Endothelial cell of umbilical vein (primary cell): ENCODE data around the gene ASRGL1. TPM values are rescaled to one million over a fixed set of nuclear protein-coding genes. Genes with fewer than 3 reads are reported as not detected.

ENCODE experiments used
- BruUV-seq: library from RNA; stranded (reverse); fragments of 400-500 nt; replicated peaks from 2 replicates; lab custom pipeline; 2021; lab: Mats Ljungman, UMichigan
- CTCF ChIA-PET: fragments of 300-600, 350-600 bp; sonication (Branson Sonifier 250); formaldehyde crosslinking; loops from one replicate; lab custom pipeline; 2021; ENCODE audit warnings: antibody characterized with exemption, inconsistent platforms; lab: Charles Lee
- POLR2A ChIA-PET: fragments of 300-600, 350-600 bp; sonication (Branson Sonifier 250); formaldehyde crosslinking; loops from one replicate; lab custom pipeline; 2021; ENCODE audit warnings: antibody characterized with exemption, inconsistent platforms; lab: Charles Lee
- DNase-seq: peaks from one replicate; pipeline ENCODE4 v3.0.0-alpha.2; 2011; ENCODE audit warnings: low read depth, low spot score
- FAIRE-seq: peaks from 2 replicates; lab custom pipeline; 2011; peaks lifted over from hg19 to GRCh38; lab: Jason Lieb, UNC
- H2AFZ ChIP-seq: 2 replicates; pipeline ENCODE4 v1.6.0; 2012; ENCODE audit warnings: low read depth, low read length, control low read depth, inconsistent platforms
- H3K27ac ChIP-seq: 2 replicates; pipeline ENCODE4 v1.5.1; 2011; ENCODE audit warnings: low read depth, mild to moderate bottlenecking, control low read depth, low read length, moderate library complexity; ENCODE audit not compliant: insufficient read depth
- H3K27me3 ChIP-seq, 2 experiments: 2 replicates each; pipeline versions ENCODE4 v1.6.0 to v1.6.1; 2011; ENCODE audit warnings: low read length in 2 of 2, mixed read lengths in 1 of 2; ENCODE audit not compliant: control insufficient read depth in 2 of 2, insufficient read depth in 2 of 2
- H3K36me3 ChIP-seq, 2 experiments: 2 replicates in 1 of 2; 3 replicates in 1 of 2; pipeline ENCODE4 v1.5.1; 2011; ENCODE audit warnings: low read length in 2 of 2, mild to moderate bottlenecking in 1 of 2, moderate library complexity in 1 of 2; ENCODE audit not compliant: control insufficient read depth in 2 of 2, insufficient read depth in 2 of 2; ENCODE audit errors: extremely low read depth in 1 of 2
- H3K4me1 ChIP-seq: 3 replicates; pipeline ENCODE4 v1.5.1; 2011; ENCODE audit warnings: mild to moderate bottlenecking, low read length; ENCODE audit not compliant: control insufficient read depth, insufficient read depth; ENCODE audit errors: extremely low read depth
- H3K4me2 ChIP-seq: 2 replicates; pipeline ENCODE4 v1.6.1; 2011; ENCODE audit warnings: low read length, control low read depth, mixed read lengths; ENCODE audit not compliant: insufficient read depth
- H3K4me3 ChIP-seq, 3 experiments: fragments of 200-600 bp in 1 of 3; sonication (generic), shearing (Covaris generic) in 1 of 3; replicated peaks in 1 of 3; 2 replicates each; pipeline ENCODE4 v1.5.1; 2011 to 2016; ENCODE audit warnings: control low read depth in 3 of 3, low read length in 3 of 3, mild to moderate bottlenecking in 2 of 3, inconsistent platforms in 1 of 3, low read depth in 1 of 3, moderate library complexity in 1 of 3; ENCODE audit not compliant: insufficient read depth in 1 of 3
- H3K79me2 ChIP-seq: 2 replicates; pipeline ENCODE4 v1.6.0; 2012; ENCODE audit warnings: low read length, inconsistent platforms; ENCODE audit not compliant: control insufficient read depth, insufficient read depth
- H3K9ac ChIP-seq: replicated peaks from 2 replicates; pipeline ENCODE3; 2011; ENCODE audit warnings: low read length, control low read depth; ENCODE audit not compliant: insufficient read depth; ENCODE audit errors: extremely low read depth
- H3K9me1 ChIP-seq: replicated peaks from 3 replicates; pipeline ENCODE4 v1.6.0; 2011; ENCODE audit warnings: mild to moderate bottlenecking, low read length; ENCODE audit not compliant: control insufficient read depth, insufficient read depth; ENCODE audit errors: extremely low read depth
- H3K9me3 ChIP-seq: replicated peaks from 2 replicates; pipeline ENCODE4 v1.5.1; 2012; ENCODE audit warnings: low read length, inconsistent platforms; ENCODE audit not compliant: control insufficient read depth, insufficient read depth
- H4K20me1 ChIP-seq: replicated peaks from 2 replicates; pipeline ENCODE3; 2011; ENCODE audit warnings: mild to moderate bottlenecking, low read length; ENCODE audit not compliant: control insufficient read depth, insufficient read depth; ENCODE audit errors: extremely low read depth
- EZH2 ChIP-seq: IDR thresholded peaks from 2 replicates; pipeline ENCODE4 v1.6.1; 2012; ENCODE audit warnings: borderline replicate concordance, low read depth, mild to moderate bottlenecking, moderate library complexity, low read length, inconsistent platforms; ENCODE audit not compliant: severe bottlenecking
- FOS ChIP-seq: IDR thresholded peaks from 2 replicates; pipeline ENCODE4 v1.6.1; 2011; ENCODE audit warnings: mild to moderate bottlenecking, low read length, moderate library complexity, borderline replicate concordance; ENCODE audit not compliant: insufficient read depth
- GATA2 ChIP-seq: IDR thresholded peaks from 2 replicates; pipeline ENCODE4 v1.7.0; 2011; ENCODE audit warnings: low read depth, mild to moderate bottlenecking, moderate library complexity, mixed read lengths, low read length; ENCODE audit not compliant: insufficient read length, insufficient read depth
- JUN ChIP-seq: IDR thresholded peaks from 2 replicates; pipeline ENCODE4 v1.6.1; 2011; ENCODE audit warnings: borderline replicate concordance, low read depth; ENCODE audit not compliant: insufficient read length, insufficient read depth
- MYC ChIP-seq: IDR thresholded peaks from one replicate; pipeline ENCODE4 v1.6.1; 2011; ENCODE audit warnings: mild to moderate bottlenecking, low read depth, low read length
- POLR2A ChIP-seq: IDR thresholded peaks from 2 replicates; pipeline ENCODE4 v1.6.1; 2012; ENCODE audit warnings: low read depth, mild to moderate bottlenecking, control low read depth, low read length
- POLR2AphosphoS5 ChIP-seq: IDR thresholded peaks from 2 replicates; pipeline ENCODE4 v1.6.1; 2012; ENCODE audit warnings: low read depth, mild to moderate bottlenecking, control low read depth, low read length, moderate library complexity; ENCODE audit not compliant: insufficient read depth
- dilution Hi-C: fragments of 300-500 bp; cut with MboI; formaldehyde crosslinking; loops from one replicate; pipeline ENCODE4 v1.15.0; 2019; ENCODE audit warnings: low sequenced_read_pairs; ENCODE audit not compliant: extremely low pct_ligation_motif_present
- intact Hi-C: fragments of 100-400 bp; cut with micrococcal nuclease; formaldehyde crosslinking; loops from one replicate; pipeline ENCODE4 v1.10.0; 2022
- polyA plus RNA-seq, 4 experiments: library from polyadenylated mRNA; depleted of rRNA in 3 of 4; stranded (reverse) in 3 of 4; unstranded in 1 of 4; fragments of >200 nt; gene quantifications; 2 replicates each; pipeline versions ENCODE4 v1.2.1 to v1.2.3, GENCODE V29; 2011 to 2012; ENCODE audit warnings: missing spikeins in 1 of 4
- total RNA-seq: library from RNA; stranded (reverse); gene quantifications from 2 replicates; pipeline ENCODE4 v1.2.3, GENCODE V29; 2021
- TF ChIP-seq, protein P1 (sequence below), 2 donors: IDR thresholded peaks; 1 replicate in 1 of 2; 2 replicates in 1 of 2; pipeline ENCODE4 v1.5.1; 2011; ENCODE audit warnings: low read length in 2 of 2, mild to moderate bottlenecking in 2 of 2, moderate library complexity in 2 of 2, control low read depth in 1 of 2, inconsistent platforms in 1 of 2, low read depth in 1 of 2; ENCODE audit not compliant: insufficient read depth in 1 of 2; ENCODE audit errors: extremely low read depth in 1 of 2
- TF ChIP-seq, protein P2 (sequence below): IDR thresholded peaks from 2 replicates; pipeline ENCODE4 v1.6.1; 2011; ENCODE audit not compliant: insufficient read depth, insufficient read length

The ASRGL1 gene
- total and polyA plus RNA-seq, 2 donors (not counting 3 experiments of a cell fraction or from before 2014, with no cell fraction given), result 33.1 to 36.0 TPM

DNA sequence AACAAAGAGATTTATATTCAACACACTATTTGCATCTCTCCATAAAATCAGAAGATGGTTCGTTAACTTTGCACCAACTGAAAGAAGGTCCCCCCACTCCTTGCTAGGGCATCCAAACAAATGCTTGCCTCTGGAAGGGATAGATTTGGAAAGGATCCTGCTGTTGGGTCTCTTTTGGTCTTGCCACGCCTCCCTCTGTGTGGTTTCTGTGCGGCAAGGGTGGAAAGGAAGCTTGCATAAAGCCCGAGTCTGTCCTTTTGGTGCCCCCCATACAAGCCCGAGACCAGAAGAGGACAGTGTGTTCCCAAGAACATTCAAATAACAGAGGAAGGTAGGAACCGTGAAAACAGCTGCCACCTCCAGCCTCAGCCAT lies 96.6 kb downstream of the ASRGL1 start:
- POLR2A ChIA-PET, result no interaction called here
- Histone ChIP-seq H3K9me3 (no peaks in the 10 kb centered on the region), H2AFZ (no peak overlapping the region), H3K9ac (no peak overlapping the region), H3K9me1 (no peaks in the 10 kb centered on the region), H3K79me2 (no peaks in the 10 kb centered on the region), H3K27me3 (no peaks in the 10 kb centered on the region), H3K4me2 (no peak overlapping the region), H3K27ac (no peak overlapping the region), H3K36me3 (no peaks in the 10 kb centered on the region), H3K4me3 (no peak overlapping the region), H3K4me1 (no peaks in the 10 kb centered on the region), H4K20me1 (no peaks in the 10 kb centered on the region)
- DNase-seq, result no peak
- TF ChIP-seq GATA2, result no peak
- TF ChIP-seq EZH2, result no peak
- intact Hi-C loops, result no loop called here
- no TSS peak for BruUV-seq
- CTCF ChIA-PET, result interaction anchor here (5.5 to 5.8 kb wide), 2 partner anchors 9 to 109 kb away, joined by 28 to 37 read pairs; no protein-coding TSS in a partner anchor
- dilution Hi-C loops, result no loop called here
- no peak for FAIRE-seq

DNA sequence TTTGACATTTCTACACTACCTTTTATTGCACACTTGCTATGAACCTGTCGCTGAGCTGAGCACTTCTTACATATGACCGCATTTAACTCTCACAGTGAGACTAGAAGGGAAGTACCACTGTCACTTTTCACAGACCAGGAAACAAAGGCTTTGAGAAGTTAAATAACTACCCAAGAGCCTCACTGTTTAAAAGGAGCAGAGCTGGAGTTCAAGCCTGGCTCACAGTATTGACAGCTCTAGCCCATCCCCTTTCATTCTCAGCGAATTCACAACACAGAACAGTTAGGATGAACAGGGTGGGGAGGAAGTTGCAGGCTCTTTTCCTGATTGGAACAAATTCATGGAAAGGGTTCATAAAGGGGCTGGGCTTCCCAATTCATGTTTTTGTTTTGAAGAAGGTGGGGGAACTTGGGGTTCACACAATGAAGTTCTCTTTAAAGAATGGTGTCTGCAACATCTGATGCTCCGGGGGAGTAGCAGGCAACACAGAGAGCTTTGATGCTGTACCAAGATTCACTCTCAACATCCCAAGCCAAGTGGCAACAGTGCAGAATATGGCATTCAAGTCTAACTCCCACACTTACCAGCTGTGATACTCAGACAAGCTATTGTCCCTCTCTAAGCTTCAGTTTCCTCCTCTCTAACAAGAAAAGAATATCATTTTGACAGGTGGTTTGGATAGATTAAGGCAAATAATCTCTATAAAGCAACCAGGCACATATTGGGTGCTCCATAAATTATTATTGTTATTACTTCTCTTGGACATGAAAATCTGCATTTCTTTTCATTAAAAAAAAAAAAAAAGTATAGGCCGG lies 98.8 kb downstream of the ASRGL1 start:
- Histone ChIP-seq H2AFZ (no peak overlapping the region), H3K9ac (no peak overlapping the region), H3K4me2 (no peak overlapping the region), H3K4me1 (peaks cover 9% of the 10 kb centered on the region), H3K36me3 (no peaks in the 10 kb centered on the region), H4K20me1 (no peaks in the 10 kb centered on the region), H3K9me3 (no peaks in the 10 kb centered on the region), H3K27me3 (no peaks in the 10 kb centered on the region), H3K9me1 (no peaks in the 10 kb centered on the region), H3K79me2 (no peaks in the 10 kb centered on the region), H3K27ac (no peak overlapping the region), H3K4me3 (no peak overlapping the region)
- TF ChIP-seq EZH2 (no peak), GATA2 (no peak), FOS (no peak), MYC (no peak), POLR2A (no peak), JUN (no peak), POLR2AphosphoS5 (no peak)
- TF ChIP-seq, protein P1, sequence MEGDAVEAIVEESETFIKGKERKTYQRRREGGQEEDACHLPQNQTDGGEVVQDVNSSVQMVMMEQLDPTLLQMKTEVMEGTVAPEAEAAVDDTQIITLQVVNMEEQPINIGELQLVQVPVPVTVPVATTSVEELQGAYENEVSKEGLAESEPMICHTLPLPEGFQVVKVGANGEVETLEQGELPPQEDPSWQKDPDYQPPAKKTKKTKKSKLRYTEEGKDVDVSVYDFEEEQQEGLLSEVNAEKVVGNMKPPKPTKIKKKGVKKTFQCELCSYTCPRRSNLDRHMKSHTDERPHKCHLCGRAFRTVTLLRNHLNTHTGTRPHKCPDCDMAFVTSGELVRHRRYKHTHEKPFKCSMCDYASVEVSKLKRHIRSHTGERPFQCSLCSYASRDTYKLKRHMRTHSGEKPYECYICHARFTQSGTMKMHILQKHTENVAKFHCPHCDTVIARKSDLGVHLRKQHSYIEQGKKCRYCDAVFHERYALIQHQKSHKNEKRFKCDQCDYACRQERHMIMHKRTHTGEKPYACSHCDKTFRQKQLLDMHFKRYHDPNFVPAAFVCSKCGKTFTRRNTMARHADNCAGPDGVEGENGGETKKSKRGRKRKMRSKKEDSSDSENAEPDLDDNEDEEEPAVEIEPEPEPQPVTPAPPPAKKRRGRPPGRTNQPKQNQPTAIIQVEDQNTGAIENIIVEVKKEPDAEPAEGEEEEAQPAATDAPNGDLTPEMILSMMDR (IDR thresholded peaks at IDR 0.05; ENCODE audit: extremely low read depth in 1 of 2, insufficient read depth in 1 of 2, low read depth in 1 of 2, low read length in 2 of 2), result no peak
- TF ChIP-seq, protein P2, sequence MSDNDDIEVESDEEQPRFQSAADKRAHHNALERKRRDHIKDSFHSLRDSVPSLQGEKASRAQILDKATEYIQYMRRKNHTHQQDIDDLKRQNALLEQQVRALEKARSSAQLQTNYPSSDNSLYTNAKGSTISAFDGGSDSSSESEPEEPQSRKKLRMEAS, result no peak
- no peak for FAIRE-seq
- CTCF ChIA-PET, result interaction anchor here (1.3 to 5.8 kb wide), 4 partner anchors 11 to 125 kb away, joined by 4 to 37 read pairs (median 16); no protein-coding TSS in a partner anchor
- dilution Hi-C loops, result no loop called here
- no TSS peak for BruUV-seq
- POLR2A ChIA-PET, result interaction anchor here (0.7 kb wide), 1 partner anchor 12 kb away, joined by 3 read pairs; no protein-coding TSS in a partner anchor
- DNase-seq, result no peak
- intact Hi-C loops, result no loop called here
